ES-I3 (cell line): ENCODE results near the gene MTARC2.

Experiments
- H3K36me3 ChIP-seq: 2 replicates; pipeline ENCODE4 v1.6.1; 2013; ENCODE audit warnings: mild to moderate bottlenecking, low read length, control low read depth, moderate library complexity; ENCODE audit not compliant: insufficient read depth
- H3K4me1 ChIP-seq: 2 replicates; pipeline ENCODE4 v1.6.1; 2013; ENCODE audit warnings: mild to moderate bottlenecking, control low read depth, low read length; ENCODE audit not compliant: insufficient read depth
- H3K9ac ChIP-seq: 2 replicates; pipeline ENCODE4 v1.6.1; 2013; ENCODE audit warnings: low read depth, mild to moderate bottlenecking, low read length, moderate library complexity
- H3K9me3 ChIP-seq: 2 replicates; pipeline ENCODE4 v1.6.1; 2013; ENCODE audit warnings: mild to moderate bottlenecking, low read length, moderate library complexity; ENCODE audit not compliant: control insufficient read depth, insufficient read depth

MTARC2 gene

DNA sequence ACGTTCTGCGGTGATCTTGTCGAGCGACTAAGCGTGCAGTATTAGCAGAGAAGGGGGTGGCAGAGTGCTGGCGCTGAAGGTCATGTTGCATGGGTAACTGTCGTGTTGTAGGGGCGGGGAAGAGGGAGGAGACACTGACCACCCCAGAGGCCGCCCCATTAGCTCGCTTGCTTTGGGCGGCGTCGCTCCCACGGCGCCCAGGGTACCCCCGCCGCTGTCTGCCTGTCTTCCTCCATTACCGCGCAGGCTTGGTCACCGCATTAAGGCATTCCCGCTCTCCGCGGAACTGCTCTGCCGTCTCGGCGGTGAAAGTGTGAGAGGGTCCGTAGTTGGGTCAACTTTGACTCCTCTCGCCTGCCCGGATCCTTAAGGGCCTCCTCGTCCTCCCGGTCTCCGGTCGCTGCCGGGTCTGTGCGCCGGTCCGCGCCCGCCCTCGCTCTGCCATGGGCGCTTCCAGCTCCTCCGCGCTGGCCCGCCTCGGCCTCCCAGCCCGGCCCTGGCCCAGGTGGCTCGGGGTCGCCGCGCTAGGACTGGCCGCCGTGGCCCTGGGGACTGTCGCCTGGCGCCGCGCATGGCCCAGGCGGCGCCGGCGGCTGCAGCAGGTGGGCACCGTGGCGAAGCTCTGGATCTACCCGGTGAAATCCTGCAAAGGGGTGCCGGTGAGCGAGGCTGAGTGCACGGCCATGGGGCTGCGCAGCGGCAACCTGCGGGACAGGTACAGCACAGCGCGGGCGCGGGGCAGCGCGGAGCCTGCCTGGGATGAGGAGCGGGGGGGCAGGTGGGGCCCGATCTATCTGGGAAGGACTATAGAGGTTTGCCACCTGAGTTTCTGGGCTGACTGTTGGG lies at the start of gene MTARC2:
Gene MTARC2 (plus strand): TSS at position 234 of the 846 bp plus-strand sequence. CDS start 210 bp downstream, at position 444.
- H3K36me3 ChIP-seq = no peaks in the 10 kb centered on the region
- peaks cover 16% of the 10 kb centered on the region; the same call in 1 of the 2 replicates for H3K4me1 ChIP-seq
- no peaks in the 10 kb centered on the region for H3K9me3 ChIP-seq
- peak within 1 kb of the TSS; percentile 80 for H3K9ac ChIP-seq

DNA sequence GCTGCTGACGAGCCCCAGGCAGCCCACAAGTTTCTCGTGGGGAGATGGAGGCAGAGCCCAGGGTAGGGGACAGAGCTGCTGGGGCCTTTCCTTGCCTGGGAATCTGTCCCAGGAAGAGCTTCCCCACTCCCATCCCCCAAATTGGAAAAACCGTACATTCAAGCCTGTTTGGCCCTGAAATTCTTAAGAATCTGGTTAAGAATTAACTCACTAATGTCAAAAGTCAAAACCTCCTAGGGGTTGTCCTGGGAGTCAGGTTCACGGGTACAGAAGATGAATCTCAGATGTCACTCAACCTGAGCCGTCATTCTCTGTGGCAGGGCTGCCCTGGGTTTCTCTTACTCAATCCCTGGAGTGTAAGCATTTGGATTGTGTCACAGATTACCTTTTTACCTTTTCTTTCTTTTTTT lies 49.5 kb upstream of the MTARC2 start:
- no peaks in the 10 kb centered on the region for H3K9me3 ChIP-seq
- peaks cover 10% of the 10 kb centered on the region; the same call in 1 of the 2 replicates for H3K4me1 ChIP-seq
- no peak overlapping the region for H3K9ac ChIP-seq
- H3K36me3 ChIP-seq = no peaks in the 10 kb centered on the region

DNA sequence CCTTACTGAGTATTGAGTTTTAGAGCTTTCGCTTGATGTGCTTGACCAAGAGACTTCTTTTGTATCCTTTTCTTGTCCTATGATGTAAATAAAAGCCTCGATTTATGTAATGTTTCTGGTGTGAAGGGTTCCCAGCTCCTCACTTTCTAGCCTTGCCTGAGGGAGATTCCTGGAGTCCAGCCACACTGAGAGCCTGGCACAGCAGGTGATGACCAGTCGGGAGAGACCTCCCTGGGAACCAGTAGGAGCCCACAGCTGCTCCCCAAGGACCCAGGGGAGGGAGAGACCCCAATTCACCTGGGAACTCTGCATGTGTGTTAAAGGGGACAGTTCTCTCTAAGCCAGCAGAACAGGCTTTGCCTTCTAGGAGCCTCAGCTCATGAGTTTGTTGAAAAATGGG lies 49.1 kb upstream of the MTARC2 start:
- Histone ChIP-seq H3K9me3 (no peaks in the 10 kb centered on the region), H3K36me3 (no peaks in the 10 kb centered on the region), H3K9ac (no peak overlapping the region), H3K4me1 (peaks cover 10% of the 10 kb centered on the region; the same call in 1 of the 2 replicates)

DNA sequence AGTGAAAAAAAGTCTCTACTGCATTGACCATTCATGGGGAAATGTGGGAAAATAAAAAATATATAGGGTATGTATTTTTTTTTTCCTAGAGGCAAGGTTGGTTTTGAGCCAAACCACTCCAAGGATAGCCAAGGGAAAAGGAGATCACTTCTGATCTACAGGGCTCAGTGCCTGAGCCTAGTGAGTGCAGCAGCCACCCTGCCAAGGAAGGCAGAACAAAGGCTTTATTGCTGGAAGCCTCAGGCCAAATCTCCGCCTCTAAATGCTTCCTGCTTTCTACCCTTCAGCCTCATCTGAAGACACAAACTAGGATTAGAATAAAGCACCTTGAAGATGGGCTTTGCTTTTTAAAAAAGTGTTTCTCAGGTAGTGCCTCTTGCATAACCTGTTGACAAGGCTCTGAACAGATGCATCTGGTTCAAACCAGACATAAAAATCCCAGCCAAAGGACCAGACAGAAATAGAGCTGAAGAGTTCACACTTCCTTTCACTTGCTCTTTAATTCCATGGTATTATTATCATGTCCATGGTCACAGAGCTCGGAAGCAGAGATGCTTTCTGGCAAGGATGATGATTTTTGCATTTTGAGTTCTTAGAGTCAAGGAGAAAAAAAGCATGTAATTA lies 47.5 kb upstream of the MTARC2 start:
- Histone ChIP-seq H3K36me3 (no peaks in the 10 kb centered on the region), H3K9ac (no peak overlapping the region), H3K9me3 (no peaks in the 10 kb centered on the region), H3K4me1 (peaks cover 10% of the 10 kb centered on the region; the same call in 1 of the 2 replicates)

GRCh38 chr1:220701974-220702373 lies 46.1 kb upstream of the MTARC2 start:
- Histone ChIP-seq H3K36me3 (no peaks in the 10 kb centered on the region), H3K9ac (no peak overlapping the region), H3K9me3 (no peaks in the 10 kb centered on the region), H3K4me1 (peaks cover 10% of the 10 kb centered on the region; the same call in 1 of the 2 replicates)

- H3K9ac ChIP-seq = no peak overlapping the region
- H3K36me3 ChIP-seq = no peaks in the 10 kb centered on the region
- H3K4me1 ChIP-seq = peaks cover 10% of the 10 kb centered on the region; the same call in 1 of the 2 replicates
- no peaks in the 10 kb centered on the region for H3K9me3 ChIP-seq
Observed at GRCh38 chr1:220702733-220703270, 45.3 kb upstream of the MTARC2 start.

- Histone ChIP-seq H3K9ac (no peak overlapping the region), H3K36me3 (no peaks in the 10 kb centered on the region), H3K9me3 (no peaks in the 10 kb centered on the region), H3K4me1 (peaks cover 10% of the 10 kb centered on the region; the same call in 1 of the 2 replicates)
Observed at GRCh38 chr1:220703305-220703704, 44.8 kb upstream of the MTARC2 start.

GRCh38 chr1:220705782-220706181 lies 42.3 kb upstream of the MTARC2 start:
- Histone ChIP-seq H3K36me3 (no peaks in the 10 kb centered on the region), H3K9ac (no peak overlapping the region), H3K4me1 (peaks cover 3% of the 10 kb centered on the region; the same call in 1 of the 2 replicates), H3K9me3 (no peaks in the 10 kb centered on the region)

DNA sequence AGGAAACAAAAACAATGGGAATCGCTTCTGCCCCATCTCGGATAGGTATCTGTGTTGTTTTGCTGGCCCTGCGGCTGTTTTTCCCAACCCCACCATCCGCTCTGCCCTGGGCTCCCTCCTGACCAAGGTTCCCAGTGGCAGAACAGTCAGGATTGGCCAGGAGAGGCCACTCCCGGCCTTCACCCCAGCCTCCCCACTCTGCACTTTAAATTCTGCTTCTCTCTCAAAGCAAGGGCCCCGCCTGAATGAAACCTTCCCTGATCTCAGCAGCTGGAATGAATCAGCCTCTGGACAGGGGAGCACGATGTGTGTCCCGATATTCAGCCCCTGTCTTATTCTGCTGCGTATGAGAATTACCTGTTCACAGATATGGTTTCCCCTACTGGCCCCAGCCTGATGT lies 41.6 kb upstream of the MTARC2 start:
- H3K9ac ChIP-seq = no peak overlapping the region
- H3K9me3 ChIP-seq = no peaks in the 10 kb centered on the region
- no peaks in the 10 kb centered on the region for H3K4me1 ChIP-seq
- no peaks in the 10 kb centered on the region for H3K36me3 ChIP-seq

- Histone ChIP-seq H3K9ac (no peak overlapping the region), H3K9me3 (no peaks in the 10 kb centered on the region), H3K4me1 (no peaks in the 10 kb centered on the region), H3K36me3 (no peaks in the 10 kb centered on the region)
Observed at GRCh38 chr1:220707160-220707559, 41.0 kb upstream of the MTARC2 start.

DNA sequence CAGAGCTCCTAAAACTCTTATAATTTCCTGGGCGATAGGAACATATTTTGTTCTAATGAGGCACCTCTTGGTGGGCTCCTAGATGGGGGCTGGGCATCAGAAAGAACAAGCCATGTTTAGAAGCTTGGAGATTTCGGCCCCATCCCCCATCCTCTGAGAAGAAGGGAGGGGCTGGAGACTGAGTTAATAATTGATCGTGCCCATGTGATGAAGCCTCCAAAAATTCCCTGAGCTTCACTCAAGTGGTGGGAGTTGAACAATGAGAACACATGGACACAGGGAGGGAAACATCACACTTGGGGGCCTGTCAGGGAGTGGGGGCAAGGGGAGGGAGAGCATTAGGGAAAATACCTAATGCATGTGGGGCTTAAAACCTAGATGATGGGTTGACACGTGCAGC lies 39.9 kb upstream of the MTARC2 start:
- no peaks in the 10 kb centered on the region for H3K9me3 ChIP-seq
- H3K9ac ChIP-seq = no peak overlapping the region
- H3K36me3 ChIP-seq = no peaks in the 10 kb centered on the region
- H3K4me1 ChIP-seq = no peaks in the 10 kb centered on the region

DNA sequence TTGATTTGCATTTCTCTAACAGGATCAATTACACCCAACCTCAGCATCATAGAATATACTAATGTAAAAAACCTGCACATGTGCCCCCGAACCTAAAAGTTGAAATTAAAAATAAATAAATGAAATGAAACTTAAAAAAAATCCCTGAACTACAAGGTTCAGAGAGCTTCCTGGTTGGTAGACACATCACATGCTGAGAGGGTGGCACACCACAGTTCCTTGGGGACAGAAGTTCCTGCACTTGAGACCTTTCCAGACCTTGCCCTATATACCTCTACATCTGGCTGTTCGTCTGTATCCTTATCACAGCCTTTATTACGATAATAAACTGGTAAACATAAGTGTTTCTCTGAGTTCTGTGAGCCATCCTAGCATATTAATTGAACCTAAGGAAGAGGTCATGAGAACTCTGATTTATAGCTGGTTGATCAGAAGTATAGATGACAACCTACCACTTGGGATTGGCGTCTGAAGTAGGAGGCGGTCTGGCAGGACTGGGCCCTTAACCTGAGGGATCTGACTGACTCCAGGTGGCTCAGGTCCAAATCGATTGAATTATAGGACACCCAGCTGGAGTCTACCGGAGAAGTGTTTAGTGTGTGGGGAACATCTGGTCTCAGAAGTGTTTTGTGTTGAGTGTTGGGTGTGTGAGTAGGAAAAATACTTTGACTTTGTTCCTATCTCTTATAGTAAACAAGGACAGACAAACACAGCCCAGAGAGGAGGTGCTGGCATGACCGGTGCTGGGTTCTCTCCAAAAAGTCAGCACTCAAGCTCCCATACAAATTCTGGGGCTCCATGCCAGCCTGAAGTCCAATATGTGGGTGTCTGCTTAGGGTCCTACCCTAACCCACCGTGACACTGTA lies 39.0 kb upstream of the MTARC2 start:
- no peak overlapping the region for H3K9ac ChIP-seq
- H3K36me3 ChIP-seq = no peaks in the 10 kb centered on the region
- no peaks in the 10 kb centered on the region for H3K4me1 ChIP-seq
- 0 out of 2 replicates have a peak, but pooled peaks cover 5% of the 10 kb centered on the region for H3K9me3 ChIP-seq

GRCh38 chr1:220710333-220710732 lies 37.8 kb upstream of the MTARC2 start:
- Histone ChIP-seq H3K9me3 (peaks cover 11% of the 10 kb centered on the region; the same call in 1 of the 2 replicates), H3K4me1 (no peaks in the 10 kb centered on the region), H3K9ac (no peak overlapping the region), H3K36me3 (no peaks in the 10 kb centered on the region)
